Nephron (organoid): ENCODE results near the gene ADAMTS16.

Source experiments
- H3K27ac Mint-ChIP-seq, 3 experiments: 2 replicates each; pipeline ENCODE4 v1.8.0; 2020; ENCODE audit warnings: mixed read lengths in 3 of 3, mild to moderate bottlenecking in 2 of 3, moderate library complexity in 1 of 3
- H3K27me3 Mint-ChIP-seq: 2 replicates; pipeline ENCODE4 v1.8.0; 2021; ENCODE audit warnings: low read depth, mild to moderate bottlenecking, moderate library complexity, mixed read lengths
- H3K36me3 Mint-ChIP-seq: 2 replicates; pipeline ENCODE4 v1.8.0; 2020; ENCODE audit warnings: low read depth, mixed read lengths
- H3K4me1 Mint-ChIP-seq: 2 replicates; pipeline ENCODE4 v1.8.0; 2020; ENCODE audit warnings: mixed read lengths
- H3K4me3 Mint-ChIP-seq, 3 experiments: 2 replicates each; pipeline ENCODE4 v1.8.0; 2020; ENCODE audit warnings: mild to moderate bottlenecking in 3 of 3, mixed read lengths in 3 of 3, moderate library complexity in 2 of 3
- H3K9me3 Mint-ChIP-seq: 2 replicates; pipeline ENCODE4 v1.8.0; 2020; ENCODE audit warnings: mixed read lengths
- TF ChIP-seq, protein P1 (sequence below), 3 experiments: fragments of 200-600 bp; sonication (generic); IDR thresholded peaks; one replicate each; pipeline ENCODE4 v1.5.0; 2021; ENCODE audit warnings: antibody characterized with exemption in 3 of 3; ENCODE audit not compliant: unreplicated experiment in 3 of 3

ADAMTS16 gene

DNA sequence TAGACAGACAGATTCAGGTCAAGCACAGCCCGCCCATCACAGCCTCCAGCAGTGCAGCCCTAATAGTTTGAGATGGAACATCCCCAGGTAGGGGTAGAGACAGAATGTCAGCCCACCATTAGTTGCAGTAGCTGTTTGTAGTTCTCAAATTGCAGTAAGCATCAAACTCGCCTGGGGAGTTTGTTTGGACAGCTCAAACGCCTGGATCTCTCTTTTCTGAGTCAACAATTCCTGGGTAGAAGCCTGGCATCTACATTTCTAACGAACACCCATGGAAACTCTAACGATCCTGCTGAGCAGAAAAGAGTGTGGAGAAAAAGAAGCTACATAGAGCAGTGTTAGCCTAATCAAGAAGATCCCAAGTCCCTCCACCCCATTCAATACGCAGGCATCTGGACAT is 59.4 kb downstream of the ADAMTS16 start:
- Mint-ChIP-seq H3K4me1 (peaks cover 34% of the 10 kb centered on the region), H3K27me3 (no peaks in the 10 kb centered on the region), H3K4me3 (no peak overlapping the region), H3K36me3 (peaks cover 48% of the 10 kb centered on the region), H3K27ac (no peak overlapping the region), H3K9me3 (no peaks in the 10 kb centered on the region)
- TF ChIP-seq, protein P1, sequence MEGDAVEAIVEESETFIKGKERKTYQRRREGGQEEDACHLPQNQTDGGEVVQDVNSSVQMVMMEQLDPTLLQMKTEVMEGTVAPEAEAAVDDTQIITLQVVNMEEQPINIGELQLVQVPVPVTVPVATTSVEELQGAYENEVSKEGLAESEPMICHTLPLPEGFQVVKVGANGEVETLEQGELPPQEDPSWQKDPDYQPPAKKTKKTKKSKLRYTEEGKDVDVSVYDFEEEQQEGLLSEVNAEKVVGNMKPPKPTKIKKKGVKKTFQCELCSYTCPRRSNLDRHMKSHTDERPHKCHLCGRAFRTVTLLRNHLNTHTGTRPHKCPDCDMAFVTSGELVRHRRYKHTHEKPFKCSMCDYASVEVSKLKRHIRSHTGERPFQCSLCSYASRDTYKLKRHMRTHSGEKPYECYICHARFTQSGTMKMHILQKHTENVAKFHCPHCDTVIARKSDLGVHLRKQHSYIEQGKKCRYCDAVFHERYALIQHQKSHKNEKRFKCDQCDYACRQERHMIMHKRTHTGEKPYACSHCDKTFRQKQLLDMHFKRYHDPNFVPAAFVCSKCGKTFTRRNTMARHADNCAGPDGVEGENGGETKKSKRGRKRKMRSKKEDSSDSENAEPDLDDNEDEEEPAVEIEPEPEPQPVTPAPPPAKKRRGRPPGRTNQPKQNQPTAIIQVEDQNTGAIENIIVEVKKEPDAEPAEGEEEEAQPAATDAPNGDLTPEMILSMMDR (IDR thresholded peaks at IDR 0.05; ENCODE audit: unreplicated experiment in 3 of 3): no peak

DNA sequence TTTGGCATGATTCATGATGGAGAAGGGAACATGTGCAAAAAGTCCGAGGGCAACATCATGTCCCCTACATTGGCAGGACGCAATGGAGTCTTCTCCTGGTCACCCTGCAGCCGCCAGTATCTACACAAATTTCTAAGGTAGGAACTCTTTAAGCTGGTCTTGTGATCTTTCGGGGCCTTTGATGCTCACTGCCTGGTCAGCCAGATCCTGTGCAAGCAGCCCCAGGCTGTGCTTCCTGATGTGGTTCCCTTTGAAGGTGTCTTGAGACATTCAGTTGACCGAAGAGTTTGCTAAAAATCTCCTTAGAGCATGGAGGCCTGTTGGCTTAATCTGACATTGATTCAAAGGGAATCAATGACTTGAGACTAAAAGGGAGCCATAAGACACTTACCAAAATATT is 60.0 kb downstream of the ADAMTS16 start:
- H3K27ac Mint-ChIP-seq: no peak overlapping the region
- H3K9me3 Mint-ChIP-seq: no peaks in the 10 kb centered on the region
- H3K4me1 Mint-ChIP-seq: peaks cover 31% of the 10 kb centered on the region
- H3K36me3 Mint-ChIP-seq: peaks cover 48% of the 10 kb centered on the region
- TF ChIP-seq, protein P1 (IDR thresholded peaks at IDR 0.05; ENCODE audit: unreplicated experiment in 3 of 3): no peak
- no peak overlapping the region for H3K4me3 Mint-ChIP-seq
- H3K27me3 Mint-ChIP-seq: no peaks in the 10 kb centered on the region

DNA sequence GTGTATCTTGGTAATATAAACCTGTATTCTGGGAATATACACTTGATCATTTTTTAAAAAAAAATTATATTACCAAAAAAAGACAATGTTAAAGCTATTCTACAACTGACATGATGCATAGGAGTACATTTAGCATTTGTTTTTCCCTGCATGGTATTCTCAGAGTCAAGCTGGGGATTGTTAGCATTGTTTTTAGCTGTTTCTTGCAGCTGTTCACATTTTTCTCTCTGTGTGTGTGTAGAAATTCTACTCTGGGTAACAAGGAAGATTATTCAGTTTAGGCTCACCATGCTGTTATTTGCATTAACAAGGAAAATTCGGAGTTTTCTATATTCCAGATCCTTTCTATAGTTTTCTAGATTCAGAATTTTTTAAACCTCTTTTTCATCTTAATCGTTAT is 62.2 kb downstream of the ADAMTS16 start:
- TF ChIP-seq, protein P1 (IDR thresholded peaks at IDR 0.05; ENCODE audit: unreplicated experiment in 3 of 3): no peak
- Mint-ChIP-seq H3K9me3 (no peaks in the 10 kb centered on the region), H3K27ac (peak overlapping the region; percentile 58 to 88 (median 77)), H3K36me3 (peaks cover 52% of the 10 kb centered on the region), H3K4me3 (peak overlapping the region in 1 of 3 experiments; percentile 15), H3K27me3 (no peaks in the 10 kb centered on the region), H3K4me1 (peaks cover 24% of the 10 kb centered on the region)

DNA sequence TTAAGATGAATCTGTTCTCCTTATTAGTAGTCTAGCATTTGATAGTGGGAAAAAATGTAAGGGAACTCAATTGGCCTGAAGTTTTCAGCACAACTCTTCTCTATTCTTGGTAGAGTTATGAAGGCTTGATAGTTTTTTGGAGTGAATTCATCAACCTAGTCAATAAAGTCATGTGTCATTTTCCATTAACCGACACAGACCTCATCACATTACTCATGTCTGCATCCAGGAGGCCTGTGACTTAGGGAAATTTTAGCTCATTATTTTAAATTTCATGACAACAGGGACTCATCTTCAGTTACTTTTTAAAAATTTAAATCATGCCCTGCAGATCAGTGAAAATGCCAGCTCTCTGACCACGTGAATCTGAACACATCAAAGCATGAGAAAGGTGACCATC is 63.3 kb downstream of the ADAMTS16 start:
- peaks cover 49% of the 10 kb centered on the region for H3K36me3 Mint-ChIP-seq
- TF ChIP-seq, protein P1 (IDR thresholded peaks at IDR 0.05; ENCODE audit: unreplicated experiment in 3 of 3): no peak
- no peaks in the 10 kb centered on the region for H3K9me3 Mint-ChIP-seq
- H3K4me1 Mint-ChIP-seq: peaks cover 31% of the 10 kb centered on the region
- peaks cover 3% of the 10 kb centered on the region for H3K27me3 Mint-ChIP-seq
- peak overlapping the region in 1 of 3 experiments; percentile 30 for H3K27ac Mint-ChIP-seq
- no peak overlapping the region for H3K4me3 Mint-ChIP-seq

DNA sequence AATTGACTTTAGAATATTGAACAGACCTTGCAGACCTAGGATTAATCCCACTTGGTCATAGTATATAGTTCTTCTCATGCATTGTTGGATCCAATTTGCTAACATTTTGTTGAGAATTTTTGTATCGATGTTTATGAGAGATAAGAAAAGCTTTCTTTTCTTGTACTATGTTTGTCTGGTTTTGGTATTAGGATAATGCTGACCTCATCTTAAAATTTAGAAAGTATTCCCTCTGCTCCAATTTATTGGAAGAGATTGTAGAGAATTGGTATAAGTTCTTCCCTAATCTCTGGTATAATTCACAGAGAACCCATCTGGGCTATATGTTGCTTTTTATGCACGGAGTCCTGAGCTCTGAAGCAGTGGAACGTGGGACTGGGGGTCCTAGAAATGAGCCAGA is 67.7 kb downstream of the ADAMTS16 start:
- Mint-ChIP-seq H3K27me3 (peaks cover 3% of the 10 kb centered on the region), H3K27ac (peak overlapping the region in 2 of 3 experiments; percentile 48 to 83), H3K36me3 (peaks cover 20% of the 10 kb centered on the region), H3K9me3 (no peaks in the 10 kb centered on the region), H3K4me3 (no peak overlapping the region), H3K4me1 (peaks cover 44% of the 10 kb centered on the region)
- TF ChIP-seq, protein P1 (IDR thresholded peaks at IDR 0.05; ENCODE audit: unreplicated experiment in 3 of 3): no peak

DNA sequence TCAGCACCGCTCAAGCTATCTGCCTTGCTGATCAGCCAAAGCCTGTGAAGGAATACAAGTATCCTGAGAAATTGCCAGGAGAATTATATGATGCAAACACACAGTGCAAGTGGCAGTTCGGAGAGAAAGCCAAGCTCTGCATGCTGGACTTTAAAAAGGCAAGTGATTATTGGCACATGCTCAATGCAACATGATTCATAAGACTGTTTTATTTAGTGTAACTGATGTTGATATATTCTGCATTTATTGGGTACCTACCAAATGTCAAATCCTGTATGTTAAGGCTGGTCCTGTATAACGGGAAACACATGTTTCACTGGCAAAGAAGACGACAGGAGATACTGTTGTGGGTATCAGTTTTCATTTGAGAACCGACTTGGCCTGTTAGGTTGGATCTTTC is 69.0 kb downstream of the ADAMTS16 start:
- Mint-ChIP-seq H3K27me3 (peaks cover 3% of the 10 kb centered on the region), H3K4me3 (no peak overlapping the region), H3K9me3 (no peaks in the 10 kb centered on the region), H3K4me1 (peaks cover 35% of the 10 kb centered on the region), H3K36me3 (peaks cover 14% of the 10 kb centered on the region), H3K27ac (peak overlapping the region; percentile 13 to 83 (median 24))
- TF ChIP-seq, protein P1 (IDR thresholded peaks at IDR 0.05; ENCODE audit: unreplicated experiment in 3 of 3): no peak
